ENCODE data around the gene PHACTR4. TPM values are rescaled to one million over a fixed set of nuclear protein-coding genes. Genes with fewer than 3 reads are reported as not detected.
A peak's percentile ranks its signal among the peaks of the same experiment; 100 is the strongest.

PHACTR4 gene
- polyA plus RNA-seq (2013), result 29.1 and 30.3 TPM in 2 replicates

DNA sequence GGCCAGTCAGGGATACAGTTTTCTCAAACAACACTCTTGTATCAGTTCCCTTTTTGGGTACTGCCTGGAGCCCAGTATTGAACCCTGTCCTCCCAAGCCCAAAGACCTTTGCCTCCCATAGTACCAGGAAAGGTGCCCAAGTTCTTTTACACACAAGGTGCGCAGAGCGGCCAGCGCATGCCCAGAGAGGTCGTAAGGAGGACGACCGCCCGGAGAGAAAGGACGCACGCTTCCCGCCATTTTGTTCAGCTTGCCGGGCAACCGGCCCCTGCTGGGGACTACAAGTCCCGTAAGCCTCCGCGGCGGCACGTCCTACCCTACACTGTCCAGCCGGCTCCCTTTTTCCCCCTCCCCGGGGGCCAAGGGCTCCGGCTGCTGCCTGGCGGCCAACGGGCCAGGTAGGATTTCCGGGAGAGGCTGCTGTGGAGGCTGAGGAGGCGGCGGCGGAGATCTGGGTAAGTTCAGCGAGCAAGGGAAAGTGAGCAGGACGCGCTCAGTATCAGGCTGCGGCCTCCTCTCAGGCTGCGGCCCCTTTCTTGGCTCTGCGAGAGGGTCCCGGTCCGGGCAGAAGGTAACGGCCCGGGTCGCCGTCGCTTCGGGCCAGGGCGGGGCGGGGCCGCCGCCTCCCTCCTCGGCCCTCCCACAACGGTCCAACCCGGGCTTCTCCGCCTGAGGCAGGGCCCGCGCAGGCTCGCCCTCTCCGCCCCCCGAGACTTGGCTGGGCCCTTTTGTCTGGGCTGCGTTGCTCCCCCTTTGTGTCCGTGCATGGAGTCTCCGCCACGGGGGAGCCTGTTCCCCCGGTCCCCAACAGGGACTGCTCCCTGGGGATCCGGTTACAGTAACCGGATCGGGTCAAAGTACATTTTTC, at the start of gene PHACTR4:
Gene PHACTR4, plus strand, starts transcription at position 370 of the 868 bp plus-strand sequence. CDS start 37,708 bp downstream, outside the sequence.
- Histone ChIP-seq H3K9me3 (ENCODE audit: insufficient read depth, low read depth, low read length) (no peaks in the 10 kb centered on the region), H3K36me3 (ENCODE audit: control insufficient read depth in 1 of 2, insufficient read depth in 2 of 2, low read length in 2 of 2) (no peaks in the 10 kb centered on the region), H3K27me3 (ENCODE audit: insufficient read depth, low read length) (no peaks in the 10 kb centered on the region), H3K9ac (ENCODE audit: low read length) (peak within 1 kb of the TSS; percentile 94), H3K4me2 (ENCODE audit: low read length) (peak within 1 kb of the TSS; percentile 85), H4K8ac (ENCODE audit: low read depth, low read length) (peak within 1 kb of the TSS; percentile 77), H2BK5ac (ENCODE audit: low read depth, low read length, poor library complexity) (peak within 1 kb of the TSS; percentile 63), H2BK12ac (ENCODE audit: low read length) (peak within 1 kb of the TSS; percentile 40), H3K23ac (ENCODE audit: low read length) (no peak within 1 kb of the TSS), H3K79me2 (ENCODE audit: control insufficient read depth, insufficient read depth, low read length, poor library complexity) (peaks cover 10% of the 10 kb centered on the region), H3K4me3 (ENCODE audit: low read depth, low read length) (peak within 1 kb of the TSS; percentile 84), H4K91ac (ENCODE audit: low read depth, low read length) (peak within 1 kb of the TSS; percentile 83), H3K4me1 (ENCODE audit: control insufficient read depth in 1 of 2, insufficient read depth in 2 of 2, low read length in 2 of 2) (peaks cover 2 to 4% of the 10 kb centered on the region in 2 experiments), H3K27ac (ENCODE audit: low read depth, low read length) (peak within 1 kb of the TSS; percentile 80), H3K18ac (ENCODE audit: low read length) (peak within 1 kb of the TSS; percentile 76), H3K4ac (ENCODE audit: low read depth, low read length) (peak within 1 kb of the TSS; percentile 41), H2AFZ (ENCODE audit: insufficient read depth, low read length, poor library complexity) (peak within 1 kb of the TSS; percentile 89), H2AK5ac (ENCODE audit: low read length) (peak within 1 kb of the TSS; percentile 74), H2BK120ac (ENCODE audit: insufficient read depth, low read length, poor library complexity) (peak within 1 kb of the TSS; percentile 90), H3K79me1 (ENCODE audit: low read length) (peaks cover 14% of the 10 kb centered on the region), H3K14ac (ENCODE audit: low read length) (peak within 1 kb of the TSS; percentile 78), H4K12ac (ENCODE audit: low read depth, low read length) (peak within 1 kb of the TSS; percentile 93)
- peak; percentile 96 to 97 for DNase-seq
- WGBS (ENCODE audit: extremely low coverage, insufficient coverage, insufficient read length), result no CpG with 5 or more reads among the region's 61 CpGs

DNA sequence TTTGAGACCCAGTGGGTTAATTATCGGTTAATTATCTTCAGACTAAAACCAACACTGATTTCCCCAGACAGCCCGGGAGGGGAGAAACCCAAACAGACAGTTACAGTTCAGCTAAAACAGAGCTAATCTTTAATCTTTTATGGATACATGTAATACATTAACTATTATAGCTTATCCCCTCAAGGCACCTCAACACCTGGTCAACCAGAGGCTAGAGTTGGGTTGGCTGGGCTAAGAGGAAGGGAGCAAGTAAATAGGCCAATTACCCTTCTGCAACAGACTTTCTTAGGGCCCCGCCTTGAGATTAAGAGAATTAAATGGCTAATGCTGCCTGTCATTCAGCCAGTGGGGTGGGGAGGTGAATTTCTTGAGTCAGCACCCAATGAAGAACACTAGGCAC, 47.3 kb upstream of the PHACTR4 start:
- H3K9ac ChIP-seq (ENCODE audit: low read length), result no peak overlapping the region
- H2BK12ac ChIP-seq (ENCODE audit: low read length), result no peak overlapping the region
- H4K91ac ChIP-seq (ENCODE audit: low read depth, low read length), result no peak overlapping the region
- H3K4ac ChIP-seq (ENCODE audit: low read depth, low read length), result no peak overlapping the region
- H3K27ac ChIP-seq (ENCODE audit: low read depth, low read length), result no peak overlapping the region
- no peak overlapping the region for H2AK5ac ChIP-seq (ENCODE audit: low read length)
- H3K23ac ChIP-seq (ENCODE audit: low read length), result no peak overlapping the region
- H2BK5ac ChIP-seq (ENCODE audit: low read depth, low read length, poor library complexity), result no peak overlapping the region
- H4K8ac ChIP-seq (ENCODE audit: low read depth, low read length), result no peak overlapping the region
- no peaks in the 10 kb centered on the region for H3K9me3 ChIP-seq (ENCODE audit: insufficient read depth, low read depth, low read length)
- H3K79me2 ChIP-seq (ENCODE audit: control insufficient read depth, insufficient read depth, low read length, poor library complexity), result no peaks in the 10 kb centered on the region
- no peaks in the 10 kb centered on the region for H3K79me1 ChIP-seq (ENCODE audit: low read length)
- H3K4me2 ChIP-seq (ENCODE audit: low read length), result no peak overlapping the region
- no peaks in the 10 kb centered on the region for H3K36me3 ChIP-seq (ENCODE audit: control insufficient read depth in 1 of 2, insufficient read depth in 2 of 2, low read length in 2 of 2)
- H2AFZ ChIP-seq (ENCODE audit: insufficient read depth, low read length, poor library complexity), result no peak overlapping the region
- no peak for DNase-seq
- no peaks in the 10 kb centered on the region for H3K27me3 ChIP-seq (ENCODE audit: insufficient read depth, low read length)
- WGBS (ENCODE audit: extremely low coverage, insufficient coverage, insufficient read length), result no CpG with 5 or more reads among the region's 3 CpGs
- H3K4me3 ChIP-seq (ENCODE audit: low read depth, low read length), result no peak overlapping the region
- no peak overlapping the region for H3K14ac ChIP-seq (ENCODE audit: low read length)
- no peak overlapping the region for H3K18ac ChIP-seq (ENCODE audit: low read length)
- no peaks in the 10 kb centered on the region for H3K4me1 ChIP-seq (ENCODE audit: control insufficient read depth in 1 of 2, insufficient read depth in 2 of 2, low read length in 2 of 2)
- H2BK120ac ChIP-seq (ENCODE audit: insufficient read depth, low read length, poor library complexity), result no peak overlapping the region
- no peak overlapping the region for H4K12ac ChIP-seq (ENCODE audit: low read depth, low read length)

DNA sequence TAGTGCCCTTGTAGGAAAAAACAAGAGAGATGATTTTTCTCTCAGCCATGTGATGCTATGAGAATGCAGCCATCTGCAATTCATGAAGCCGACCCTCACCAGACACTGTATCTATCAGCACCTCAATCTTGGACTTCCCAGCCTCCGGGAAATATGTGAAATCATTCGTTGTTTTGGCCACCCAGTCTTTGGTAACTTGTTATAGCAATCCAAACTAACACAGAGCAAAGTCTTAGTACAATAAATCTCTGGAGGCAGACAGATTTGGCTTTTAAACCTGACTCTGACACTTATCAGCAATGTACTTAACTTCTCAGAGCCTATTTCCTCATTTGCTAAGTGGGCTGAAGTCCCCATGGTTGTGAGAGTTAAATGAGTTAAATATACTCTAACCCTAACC, 45.8 kb upstream of the PHACTR4 start:
- no peak overlapping the region for H3K27ac ChIP-seq (ENCODE audit: low read depth, low read length)
- no peaks in the 10 kb centered on the region for H3K4me1 ChIP-seq (ENCODE audit: control insufficient read depth in 1 of 2, insufficient read depth in 2 of 2, low read length in 2 of 2)
- no peak overlapping the region for H2AK5ac ChIP-seq (ENCODE audit: low read length)
- H4K12ac ChIP-seq (ENCODE audit: low read depth, low read length), result no peak overlapping the region
- H3K36me3 ChIP-seq (ENCODE audit: control insufficient read depth in 1 of 2, insufficient read depth in 2 of 2, low read length in 2 of 2), result no peaks in the 10 kb centered on the region
- no peak overlapping the region for H4K8ac ChIP-seq (ENCODE audit: low read depth, low read length)
- no peak overlapping the region for H4K91ac ChIP-seq (ENCODE audit: low read depth, low read length)
- H3K9me3 ChIP-seq (ENCODE audit: insufficient read depth, low read depth, low read length), result no peaks in the 10 kb centered on the region
- WGBS (ENCODE audit: extremely low coverage, insufficient coverage, insufficient read length), result no CpG with 5 or more reads among the region's 3 CpGs
- DNase-seq, result no peak
- no peak overlapping the region for H3K9ac ChIP-seq (ENCODE audit: low read length)
- H3K4ac ChIP-seq (ENCODE audit: low read depth, low read length), result no peak overlapping the region
- H3K23ac ChIP-seq (ENCODE audit: low read length), result no peak overlapping the region
- H2AFZ ChIP-seq (ENCODE audit: insufficient read depth, low read length, poor library complexity), result no peak overlapping the region
- no peak overlapping the region for H2BK5ac ChIP-seq (ENCODE audit: low read depth, low read length, poor library complexity)
- no peak overlapping the region for H3K4me3 ChIP-seq (ENCODE audit: low read depth, low read length)
- H3K27me3 ChIP-seq (ENCODE audit: insufficient read depth, low read length), result no peaks in the 10 kb centered on the region
- no peak overlapping the region for H3K18ac ChIP-seq (ENCODE audit: low read length)
- H3K4me2 ChIP-seq (ENCODE audit: low read length), result no peak overlapping the region
- H3K79me2 ChIP-seq (ENCODE audit: control insufficient read depth, insufficient read depth, low read length, poor library complexity), result no peaks in the 10 kb centered on the region
- H3K79me1 ChIP-seq (ENCODE audit: low read length), result peaks cover 4% of the 10 kb centered on the region
- H2BK12ac ChIP-seq (ENCODE audit: low read length), result no peak overlapping the region
- H3K14ac ChIP-seq (ENCODE audit: low read length), result no peak overlapping the region
- no peak overlapping the region for H2BK120ac ChIP-seq (ENCODE audit: insufficient read depth, low read length, poor library complexity)

DNA sequence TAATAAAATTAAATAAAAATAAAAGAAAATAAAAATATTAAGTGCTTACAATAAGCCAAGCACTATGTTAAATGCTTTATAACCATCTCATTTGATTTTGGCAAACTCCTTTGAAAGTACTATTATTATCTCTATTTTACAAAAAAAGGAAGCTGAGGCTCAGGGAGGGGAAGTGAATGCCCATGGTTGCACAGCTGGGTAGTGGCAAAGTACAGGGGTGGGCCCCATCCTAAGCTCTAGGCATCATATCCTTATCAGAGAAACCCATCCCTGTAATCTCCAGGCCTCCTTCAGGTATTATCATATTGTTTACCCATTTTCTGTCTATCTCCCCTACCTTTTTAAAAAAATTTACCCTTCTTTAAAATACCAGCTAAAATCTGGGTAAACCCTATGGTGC, 43.0 kb upstream of the PHACTR4 start:
- H2BK5ac ChIP-seq (ENCODE audit: low read depth, low read length, poor library complexity), result no peak overlapping the region
- no peak overlapping the region for H2BK12ac ChIP-seq (ENCODE audit: low read length)
- H2BK120ac ChIP-seq (ENCODE audit: insufficient read depth, low read length, poor library complexity), result no peak overlapping the region
- peaks cover 4 to 6% of the 10 kb centered on the region in 2 experiments for H3K4me1 ChIP-seq (ENCODE audit: control insufficient read depth in 1 of 2, insufficient read depth in 2 of 2, low read length in 2 of 2)
- H4K8ac ChIP-seq (ENCODE audit: low read depth, low read length), result no peak overlapping the region
- H3K14ac ChIP-seq (ENCODE audit: low read length), result no peak overlapping the region
- no peak overlapping the region for H4K91ac ChIP-seq (ENCODE audit: low read depth, low read length)
- DNase-seq, result no peak
- H3K36me3 ChIP-seq (ENCODE audit: control insufficient read depth in 1 of 2, insufficient read depth in 2 of 2, low read length in 2 of 2), result peaks cover 4% of the 10 kb centered on the region in 2 experiments
- H3K27ac ChIP-seq (ENCODE audit: low read depth, low read length), result no peak overlapping the region
- H3K79me2 ChIP-seq (ENCODE audit: control insufficient read depth, insufficient read depth, low read length, poor library complexity), result peaks cover 4% of the 10 kb centered on the region
- no peak overlapping the region for H3K23ac ChIP-seq (ENCODE audit: low read length)
- no peak overlapping the region for H2AFZ ChIP-seq (ENCODE audit: insufficient read depth, low read length, poor library complexity)
- no peak overlapping the region for H3K4me3 ChIP-seq (ENCODE audit: low read depth, low read length)
- peaks cover 12% of the 10 kb centered on the region for H3K79me1 ChIP-seq (ENCODE audit: low read length)
- no peak overlapping the region for H4K12ac ChIP-seq (ENCODE audit: low read depth, low read length)
- no peaks in the 10 kb centered on the region for H3K9me3 ChIP-seq (ENCODE audit: insufficient read depth, low read depth, low read length)
- H3K18ac ChIP-seq (ENCODE audit: low read length), result no peak overlapping the region
- H3K27me3 ChIP-seq (ENCODE audit: insufficient read depth, low read length), result no peaks in the 10 kb centered on the region
- H2AK5ac ChIP-seq (ENCODE audit: low read length), result no peak overlapping the region
- H3K4ac ChIP-seq (ENCODE audit: low read depth, low read length), result no peak overlapping the region
- no peak overlapping the region for H3K4me2 ChIP-seq (ENCODE audit: low read length)
- H3K9ac ChIP-seq (ENCODE audit: low read length), result no peak overlapping the region
